ENCODE data around the gene TBP. TPM values are rescaled to one million over a fixed set of nuclear protein-coding genes. Genes with fewer than 3 reads are reported as not detected.

The TBP gene
- total RNA-seq, 2 donors from 2014 or later: 21.6 to 28.0 TPM

GRCh38 chr6:170509723-170510018 lies 44.5 kb upstream of the TBP start:
- no peaks in the 10 kb centered on the region for H3K9me3 Mint-ChIP-seq
- no peak overlapping the region for H3K4me3 ChIP-seq (ENCODE audit: low read length)
- WGBS, 2 experiments (ENCODE audit: insufficient coverage in 1 of 2, insufficient read length in 1 of 2): 86 to 93% methylated on average over 3 of the region's 3 CpGs
- peaks cover 19% of the 10 kb centered on the region for H3K27me3 Mint-ChIP-seq (ENCODE audit: insufficient read depth)
- no peaks in the 10 kb centered on the region for H3K27me3 ChIP-seq (ENCODE audit: control insufficient read depth, insufficient read depth, low read length, poor library complexity, severe bottlenecking)
- H3K4me1 Mint-ChIP-seq: no peaks in the 10 kb centered on the region
- H3K4me1 ChIP-seq (ENCODE audit: control insufficient read depth, insufficient read depth, low read length): no peaks in the 10 kb centered on the region
- no peak overlapping the region for H3K4me3 Mint-ChIP-seq
- no peak for DNase-seq
- H3K27ac Mint-ChIP-seq: no peak overlapping the region
- no peaks in the 10 kb centered on the region for H3K36me3 ChIP-seq (ENCODE audit: control insufficient read depth, insufficient read depth, low read length)
- no peaks in the 10 kb centered on the region for H3K9me3 ChIP-seq (ENCODE audit: control insufficient read depth, low read length)
- no peak overlapping the region for H3K9ac ChIP-seq (ENCODE audit: extremely low read depth, low read length, poor library complexity, severe bottlenecking)
- TF ChIP-seq CTCF (conservative IDR thresholded peaks at IDR 0.05): no peak
- no peak overlapping the region for H3K27ac ChIP-seq (ENCODE audit: low read depth, low read length)
- H3K36me3 Mint-ChIP-seq (ENCODE audit: low read depth): no peaks in the 10 kb centered on the region

GRCh38 chr6:170510631-170511030 lies 43.5 kb upstream of the TBP start:
- Mint-ChIP-seq H3K4me3 (no peak overlapping the region), H3K27ac (no peak overlapping the region), H3K36me3 (ENCODE audit: low read depth) (no peaks in the 10 kb centered on the region), H3K4me1 (no peaks in the 10 kb centered on the region), H3K27me3 (ENCODE audit: insufficient read depth) (peaks cover 19% of the 10 kb centered on the region), H3K9me3 (no peaks in the 10 kb centered on the region)
- Histone ChIP-seq H3K27me3 (ENCODE audit: control insufficient read depth, insufficient read depth, low read length, poor library complexity, severe bottlenecking) (no peaks in the 10 kb centered on the region), H3K4me3 (ENCODE audit: low read length) (no peak overlapping the region), H3K9me3 (ENCODE audit: control insufficient read depth, low read length) (no peaks in the 10 kb centered on the region), H3K9ac (ENCODE audit: extremely low read depth, low read length, poor library complexity, severe bottlenecking) (no peak overlapping the region), H3K36me3 (ENCODE audit: control insufficient read depth, insufficient read depth, low read length) (no peaks in the 10 kb centered on the region), H3K4me1 (ENCODE audit: control insufficient read depth, insufficient read depth, low read length) (no peaks in the 10 kb centered on the region), H3K27ac (ENCODE audit: low read depth, low read length) (no peak overlapping the region)
- no peak for TF ChIP-seq CTCF (conservative IDR thresholded peaks at IDR 0.05)
- 96 to 99% methylated on average over 19 to 20 of the region's 20 CpGs for WGBS, 2 experiments (ENCODE audit: insufficient coverage in 1 of 2, insufficient read length in 1 of 2)
- no peak for DNase-seq

- no peaks in the 10 kb centered on the region for H3K36me3 Mint-ChIP-seq (ENCODE audit: low read depth)
- no peaks in the 10 kb centered on the region for H3K4me1 Mint-ChIP-seq
- no peak for TF ChIP-seq CTCF (conservative IDR thresholded peaks at IDR 0.05)
These were observed 41.9 kb upstream of the TBP start for GRCh38 chr6:170512249-170512648.

More at GRCh38 chr6:170512249-170512648, 41.9 kb upstream of the TBP start:
- no peaks in the 10 kb centered on the region for H3K4me1 ChIP-seq (ENCODE audit: control insufficient read depth, insufficient read depth, low read length)
- H3K27ac ChIP-seq (ENCODE audit: low read depth, low read length): no peak overlapping the region
- H3K9ac ChIP-seq (ENCODE audit: extremely low read depth, low read length, poor library complexity, severe bottlenecking): no peak overlapping the region
- Mint-ChIP-seq H3K9me3 (no peaks in the 10 kb centered on the region), H3K27me3 (ENCODE audit: insufficient read depth) (peaks cover 15% of the 10 kb centered on the region), H3K4me3 (no peak overlapping the region), H3K27ac (no peak overlapping the region)
- H3K27me3 ChIP-seq (ENCODE audit: control insufficient read depth, insufficient read depth, low read length, poor library complexity, severe bottlenecking): no peaks in the 10 kb centered on the region
- DNase-seq: no peak
- H3K4me3 ChIP-seq (ENCODE audit: low read length): no peak overlapping the region
- no peaks in the 10 kb centered on the region for H3K9me3 ChIP-seq (ENCODE audit: control insufficient read depth, low read length)
- H3K36me3 ChIP-seq (ENCODE audit: control insufficient read depth, insufficient read depth, low read length): no peaks in the 10 kb centered on the region
- WGBS, 2 experiments (ENCODE audit: insufficient coverage in 1 of 2, insufficient read length in 1 of 2): 87 to 94% methylated on average over 3 to 4 of the region's 4 CpGs

Measured in endodermal cell (in vitro differentiated cells).